ENCODE measurements around the gene CISD3.

Gene CISD3

DNA sequence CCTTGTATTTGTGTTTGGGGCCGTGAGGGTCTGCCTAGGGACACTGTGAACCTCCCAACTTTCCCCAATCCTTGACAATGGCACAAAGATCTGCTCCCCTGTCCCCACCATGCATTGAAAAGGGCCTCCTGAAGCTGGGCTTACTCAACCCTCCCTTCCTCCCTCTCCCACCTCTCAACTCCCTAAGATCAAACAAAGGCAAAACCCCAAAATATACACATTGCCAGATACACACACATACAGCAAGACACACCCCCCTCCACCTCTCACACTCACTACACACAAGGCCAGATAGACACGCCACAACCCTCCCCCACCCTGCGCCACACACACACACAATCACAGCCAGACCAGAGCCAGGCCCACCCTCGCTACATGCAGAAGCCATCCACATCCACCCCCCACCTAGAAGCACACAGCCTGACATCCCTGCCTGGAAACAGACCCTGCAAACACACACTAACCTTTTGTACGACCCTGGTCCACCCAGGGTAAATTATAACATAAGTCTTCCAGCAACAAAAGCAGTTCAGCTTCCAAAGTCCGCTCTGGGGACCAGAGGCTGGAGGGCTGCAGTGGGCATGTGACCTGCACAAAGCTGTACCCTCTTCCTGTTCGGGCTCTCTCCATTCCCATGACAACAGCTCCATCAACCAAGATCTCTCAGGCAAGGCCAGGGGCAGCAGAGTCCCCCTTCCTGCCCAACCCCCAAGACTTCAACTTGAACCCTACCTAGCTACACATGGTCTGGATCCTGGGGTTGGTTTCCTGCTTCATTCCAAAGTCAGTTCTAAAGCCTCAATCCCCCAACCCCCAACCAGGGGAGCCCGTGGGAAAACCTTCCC is 16.1 kb downstream of the CISD3 start:
- no peak for DNase-seq

DNA sequence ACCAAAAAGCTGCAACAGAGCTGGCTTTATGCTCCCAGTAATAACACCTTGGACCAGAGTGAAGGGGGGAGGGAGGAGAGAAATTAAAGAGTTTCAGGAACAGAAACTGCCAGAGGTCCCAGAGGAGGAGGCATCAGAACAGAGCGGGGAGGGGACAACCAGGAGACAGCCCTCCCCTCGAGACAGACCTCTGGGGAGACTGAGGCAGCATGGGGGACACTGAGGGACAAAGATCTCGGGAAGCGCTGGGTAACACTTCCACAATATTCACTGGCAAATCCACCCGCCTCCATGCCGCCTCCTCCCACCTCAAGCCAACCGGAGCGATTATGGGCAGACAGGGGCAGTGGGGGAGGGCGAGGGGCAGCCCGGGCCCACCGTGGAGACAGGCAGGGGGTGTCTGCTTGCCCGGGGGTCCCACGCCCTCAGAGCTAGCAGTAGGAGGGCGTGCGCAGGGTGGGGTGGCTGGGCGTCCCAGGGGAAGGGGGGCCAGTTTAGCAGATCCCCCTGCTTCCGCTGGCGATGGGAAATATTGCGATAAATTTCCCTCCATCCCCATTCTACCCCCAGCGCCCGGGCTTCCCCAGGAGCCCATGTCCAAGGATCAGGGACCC is 16.8 kb downstream of the CISD3 start:
- no peak for DNase-seq

DNA sequence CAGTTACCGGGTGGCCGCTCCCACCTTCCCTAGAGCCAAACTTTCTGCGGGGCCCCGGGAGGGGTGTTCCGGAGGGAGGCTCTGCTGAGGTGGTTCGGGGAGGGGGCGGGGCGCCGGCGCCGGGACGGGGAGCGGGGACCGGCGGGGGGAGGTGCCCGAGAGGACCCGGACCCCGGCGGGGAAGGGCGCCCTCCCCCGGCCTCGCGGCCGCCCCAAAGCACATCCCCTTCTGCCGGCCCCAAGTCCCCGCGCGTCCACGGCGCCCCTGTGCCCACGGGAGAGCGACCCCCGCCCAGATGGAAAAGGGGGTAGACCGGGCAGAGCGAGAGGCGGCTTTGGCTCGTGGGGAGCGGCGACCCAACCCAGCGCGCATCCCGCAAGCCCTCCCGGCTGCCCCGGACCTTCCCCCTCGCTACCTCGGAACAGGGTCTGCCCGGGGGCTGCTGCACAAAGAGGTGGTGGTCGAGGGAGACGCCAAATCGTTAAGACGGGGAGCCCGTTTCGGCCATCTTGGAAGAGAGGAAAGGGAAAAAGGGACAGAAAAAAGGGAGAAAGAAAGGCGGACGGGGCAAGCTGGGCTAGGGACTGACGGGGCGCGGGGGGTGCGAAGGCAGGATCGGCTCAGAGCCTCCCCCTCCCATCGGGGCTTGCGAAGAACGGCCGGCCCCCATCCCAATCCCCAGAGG is 17.5 kb downstream of the CISD3 start:
- DNase-seq = no peak

DNA sequence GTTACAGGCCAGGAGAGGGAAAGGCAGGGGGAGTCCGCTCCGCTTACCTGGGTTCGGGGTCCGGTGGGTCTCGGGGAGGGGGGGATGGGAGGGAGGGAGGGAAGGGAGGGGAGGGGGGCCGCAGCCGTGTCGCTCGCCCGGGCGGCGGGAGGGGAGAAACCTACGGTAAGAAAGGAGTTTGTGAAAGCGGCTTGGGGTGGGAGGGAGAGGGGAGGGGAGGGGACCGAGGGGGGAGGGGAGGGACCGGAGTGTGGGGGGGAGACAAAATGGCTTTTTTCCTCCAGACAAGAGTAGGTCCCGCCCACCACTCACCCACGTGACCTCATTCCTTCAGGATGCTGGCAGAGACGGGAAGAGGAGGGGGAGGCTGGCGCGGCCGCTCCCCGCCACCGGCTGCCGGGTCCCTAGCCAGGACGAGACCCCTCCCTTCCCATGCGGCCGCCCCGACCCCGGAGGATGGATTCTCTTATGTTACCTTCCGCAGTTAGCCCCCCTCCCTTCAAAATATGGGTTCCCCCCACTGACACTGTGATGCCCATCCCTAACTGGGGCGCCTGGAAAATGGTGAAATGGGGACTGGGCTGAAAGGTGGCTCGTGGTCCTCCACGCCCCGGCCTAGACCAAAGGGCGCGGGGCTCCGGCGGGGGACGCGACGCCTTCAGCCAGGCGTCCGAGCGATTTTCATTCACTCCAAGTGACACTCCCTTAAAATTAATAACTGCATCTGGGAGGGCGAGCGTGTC is 18.2 kb downstream of the CISD3 start, which contains the start of gene PCGF2:
PCGF2 (minus strand) TSS at position 188 of the 743 bp plus-strand sequence. CDS start 7,934 bp downstream, outside the sequence.
- DNase-seq = no peak

DNA sequence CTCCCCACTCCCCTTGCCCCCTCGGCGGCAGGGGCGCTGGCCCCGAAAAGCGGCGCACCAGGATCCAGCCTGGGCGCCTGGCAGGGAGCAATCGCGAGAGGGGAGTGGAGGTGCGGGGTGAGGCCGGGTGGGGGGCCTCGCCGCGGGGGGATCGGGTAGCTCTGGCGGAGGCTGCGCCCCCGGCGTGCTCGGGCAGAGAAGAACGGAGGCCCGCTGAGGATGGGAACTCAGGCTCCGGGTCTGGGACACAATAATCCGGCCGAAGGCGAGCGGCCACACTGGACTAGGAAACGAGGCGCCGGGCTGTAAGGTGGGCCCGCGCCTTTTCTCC is 18.7 kb downstream of the CISD3 start:
- DNase-seq = no peak

DNA sequence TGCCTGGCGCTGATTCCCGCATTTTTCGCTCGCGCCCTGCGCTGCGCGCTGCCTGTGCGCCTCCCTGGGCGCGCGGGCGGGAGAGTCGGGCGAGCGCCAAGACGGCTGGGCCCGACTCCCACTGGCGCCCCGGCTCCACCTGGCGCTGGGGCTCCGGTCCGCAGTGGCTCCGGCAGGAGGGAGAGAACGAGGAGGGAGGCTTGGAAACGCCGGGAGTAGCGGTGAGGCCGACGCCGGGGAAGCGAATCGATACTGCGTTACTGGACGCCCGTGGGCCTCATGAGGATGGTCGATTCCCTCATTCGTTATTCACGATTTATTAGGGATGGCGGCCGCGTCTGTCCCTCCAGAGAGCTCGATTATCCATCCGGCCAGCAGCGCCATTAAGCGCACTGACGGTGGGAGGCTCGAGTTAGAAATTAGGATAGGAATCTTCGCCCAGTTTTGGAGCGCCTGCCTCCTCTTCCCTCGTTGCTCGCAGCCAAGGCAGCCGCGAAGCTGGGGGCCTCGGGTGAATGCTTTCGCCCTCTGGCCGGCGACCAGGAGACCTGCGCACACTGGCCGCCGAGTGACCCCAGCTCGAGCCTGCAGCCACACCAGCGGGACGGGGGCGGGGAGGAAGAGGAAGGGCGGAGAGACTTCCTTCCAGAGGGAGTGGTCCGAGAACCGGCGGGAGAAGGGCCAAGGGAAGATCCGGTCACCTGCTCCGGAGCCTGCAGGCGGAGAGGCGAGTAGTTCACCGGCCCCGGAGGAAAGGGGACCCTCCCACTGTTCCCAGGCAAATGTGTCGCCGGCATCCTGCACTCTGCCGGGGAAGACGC is 19.3 kb downstream of the CISD3 start:
- peak; percentile 34 for DNase-seq

DNA sequence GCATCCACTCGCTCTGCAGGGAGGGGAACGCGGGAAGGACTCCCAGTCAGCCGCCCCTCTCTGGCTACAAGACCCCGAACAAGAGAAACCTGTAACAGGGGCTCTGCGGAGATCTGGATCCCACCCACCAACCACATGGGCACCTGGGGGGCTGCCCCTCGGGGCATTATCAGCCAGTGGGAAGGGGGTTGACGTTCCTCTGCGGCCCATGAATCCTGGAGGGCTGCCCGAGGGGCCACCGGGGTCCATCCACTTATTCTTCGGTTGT is 19.8 kb downstream of the CISD3 start:
- DNase-seq = no peak

DNA sequence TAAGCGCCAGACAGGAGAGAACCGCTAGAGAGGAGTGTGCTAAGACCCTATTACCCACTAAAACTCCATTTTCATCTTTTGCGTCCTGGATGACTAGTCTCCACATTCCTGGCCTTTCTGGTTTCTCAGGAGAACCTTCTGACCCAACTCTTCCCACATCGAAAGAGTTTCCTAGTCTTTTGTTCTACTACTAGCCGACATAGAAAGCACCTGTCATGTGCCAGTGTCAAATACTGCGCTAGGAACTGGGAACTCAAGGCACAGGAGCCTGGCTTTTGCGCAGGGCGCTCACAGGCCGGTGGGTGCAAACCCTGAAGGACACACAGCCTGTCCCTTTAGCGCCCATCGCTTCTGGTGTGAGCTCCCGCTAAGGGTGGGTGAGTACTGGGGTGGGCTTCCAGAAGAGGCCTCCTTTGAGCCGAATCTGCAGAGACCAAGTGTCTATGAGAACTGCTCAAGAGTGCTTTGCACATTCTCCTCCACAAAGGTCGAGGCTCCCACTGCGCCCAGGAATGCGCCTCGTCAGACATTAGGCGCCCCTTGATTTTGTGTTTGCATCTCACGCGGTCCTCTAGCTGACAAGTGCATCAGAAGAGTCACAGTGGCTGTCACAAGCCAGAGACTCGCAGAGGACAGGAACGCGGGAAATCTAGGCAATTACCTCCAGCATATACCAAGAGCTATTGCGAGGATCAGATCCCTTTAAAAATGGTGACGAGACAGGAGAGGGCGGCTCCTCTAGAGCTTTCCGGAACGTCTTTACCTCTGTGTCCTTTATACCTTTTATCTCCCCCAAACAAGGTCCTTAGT is 20.4 kb downstream of the CISD3 start:
- peak; percentile 30 for DNase-seq

DNA sequence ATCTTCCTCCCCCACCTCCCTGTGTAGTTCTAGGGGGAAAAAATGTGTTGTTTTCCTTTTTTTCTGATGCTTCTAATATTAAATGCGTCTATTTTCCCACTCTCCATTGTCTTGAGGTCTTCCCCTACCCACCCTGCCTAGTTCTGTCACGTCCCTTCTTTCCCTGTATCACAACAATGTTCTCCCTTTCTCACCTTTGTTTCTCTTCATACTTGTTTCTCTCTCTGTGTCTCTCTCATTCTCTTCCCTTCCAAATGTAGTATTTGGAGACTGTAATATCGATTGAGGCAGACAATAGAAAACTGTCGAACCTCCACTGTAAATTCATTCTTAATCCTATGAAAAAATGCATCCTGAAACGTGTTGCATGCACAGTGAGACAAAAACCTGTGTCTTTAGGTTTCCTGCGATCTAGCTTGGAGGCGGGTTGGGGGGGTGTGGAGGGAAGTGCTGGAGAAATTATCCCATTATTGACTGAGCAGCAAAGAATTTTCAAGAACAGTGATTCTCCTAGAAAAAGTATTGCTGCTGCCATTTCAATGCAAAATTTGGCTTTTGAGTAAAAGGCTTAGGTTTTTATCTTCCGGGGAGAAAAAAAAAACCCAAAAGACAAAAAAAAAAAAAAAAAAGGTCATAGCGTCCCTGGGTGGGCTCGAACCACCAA is 21.1 kb downstream of the CISD3 start:
- no peak for DNase-seq

DNA sequence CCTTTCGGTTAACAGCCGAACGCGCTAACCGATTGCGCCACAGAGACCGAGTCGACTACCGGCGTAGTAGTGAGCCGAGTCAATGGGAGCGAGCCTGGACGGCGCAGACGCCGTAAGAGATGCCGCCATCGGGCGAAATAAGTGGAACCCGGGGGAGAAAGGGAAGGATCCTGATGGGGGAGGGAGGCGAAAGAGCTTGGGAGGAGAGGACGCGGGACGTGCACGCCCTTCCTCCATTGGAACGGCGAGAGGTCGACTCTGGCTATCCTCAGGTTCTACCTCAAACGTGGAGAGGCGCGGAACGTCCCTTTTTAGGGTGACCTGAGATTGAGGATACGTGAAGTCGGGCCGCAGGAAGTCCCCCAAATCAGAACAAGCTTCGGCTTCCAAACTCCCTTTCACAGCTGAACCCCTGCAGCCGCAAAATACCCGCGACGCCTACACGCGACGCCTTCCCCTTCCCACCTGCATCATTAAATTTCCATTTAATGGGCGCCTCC is 21.7 kb downstream of the CISD3 start:
- DNase-seq = peak; percentile 84

DNA sequence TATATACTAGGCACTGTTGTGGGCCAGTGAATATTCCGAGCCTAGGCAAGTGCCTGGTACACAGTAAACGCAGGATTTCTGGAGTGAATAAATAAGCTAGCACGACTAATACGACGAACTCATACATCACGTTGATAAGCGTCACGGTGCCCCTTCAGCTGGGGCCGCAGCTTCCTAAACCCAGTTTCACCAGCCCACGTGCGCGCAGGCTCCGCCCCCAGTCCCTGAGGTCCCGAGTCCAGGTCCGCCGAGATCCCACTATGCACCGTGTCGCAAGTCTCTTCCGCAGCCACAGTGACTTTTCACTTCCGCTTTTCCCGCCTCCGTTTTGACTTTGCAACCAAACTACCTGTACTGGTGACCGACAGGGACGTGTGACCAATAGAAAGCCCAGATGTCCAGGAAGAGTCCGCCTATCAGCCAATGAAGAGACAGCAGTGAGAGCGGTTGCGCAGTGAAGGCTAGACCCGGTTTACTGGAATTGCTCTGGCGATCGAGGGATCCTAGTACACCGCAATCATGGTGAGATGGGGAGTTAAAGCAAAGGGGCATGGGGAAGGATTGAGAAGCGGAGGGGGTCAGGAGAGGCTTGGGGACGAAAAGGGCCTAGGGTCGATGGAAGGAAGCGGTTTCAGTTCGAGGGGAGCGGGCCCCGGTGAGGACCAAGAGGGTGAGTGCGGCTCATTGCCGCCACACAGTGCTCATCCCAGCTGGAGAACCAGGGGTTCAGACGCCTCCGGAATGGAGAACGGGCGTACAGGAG is 22.3 kb downstream of the CISD3 start, which contains the start of gene PSMB3:
PSMB3 (plus strand) TSS at position 434 of the 763 bp plus-strand sequence; CDS start at position 520, 86 bp downstream.
- DNase-seq = peak; percentile 100

DNA sequence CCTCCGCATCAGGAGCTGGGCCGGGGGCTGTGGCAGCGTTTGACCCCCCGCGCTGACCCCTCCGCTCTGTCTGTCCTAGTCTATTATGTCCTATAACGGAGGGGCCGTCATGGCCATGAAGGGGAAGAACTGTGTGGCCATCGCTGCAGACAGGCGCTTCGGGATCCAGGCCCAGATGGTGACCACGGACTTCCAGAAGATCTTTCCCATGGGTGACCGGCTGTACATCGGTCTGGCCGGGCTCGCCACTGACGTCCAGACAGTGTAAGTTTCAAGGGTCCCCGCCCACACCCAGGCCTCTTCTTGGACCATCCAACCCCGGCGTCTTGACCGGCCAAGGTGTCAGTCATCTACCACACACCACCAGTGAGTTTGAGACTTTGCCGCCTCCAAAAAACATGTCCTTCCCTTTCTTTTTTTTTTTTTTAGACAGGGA is 22.9 kb downstream of the CISD3 start:
- no peak for DNase-seq

DNA sequence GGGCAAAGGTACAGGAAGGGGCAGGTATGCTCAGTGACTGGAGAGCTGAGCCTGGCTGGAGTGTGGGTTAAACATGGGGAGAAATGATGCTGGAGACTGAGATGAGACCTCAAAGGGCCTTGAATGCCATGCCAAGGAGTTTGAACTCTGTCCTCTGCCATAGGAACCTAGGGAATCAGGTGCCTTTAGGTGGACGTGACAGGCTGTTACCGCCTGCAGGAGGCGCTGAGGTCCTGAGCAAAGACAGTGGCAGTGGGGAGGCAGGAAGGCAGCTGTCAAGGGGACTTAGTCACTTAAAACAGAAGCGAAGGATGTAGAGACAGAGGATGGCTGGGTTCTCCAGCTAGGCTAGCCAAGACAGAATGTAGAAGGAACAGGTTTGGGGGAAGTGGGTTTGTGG is 31.5 kb downstream of the CISD3 start:
- DNase-seq = peak; percentile 49

DNA sequence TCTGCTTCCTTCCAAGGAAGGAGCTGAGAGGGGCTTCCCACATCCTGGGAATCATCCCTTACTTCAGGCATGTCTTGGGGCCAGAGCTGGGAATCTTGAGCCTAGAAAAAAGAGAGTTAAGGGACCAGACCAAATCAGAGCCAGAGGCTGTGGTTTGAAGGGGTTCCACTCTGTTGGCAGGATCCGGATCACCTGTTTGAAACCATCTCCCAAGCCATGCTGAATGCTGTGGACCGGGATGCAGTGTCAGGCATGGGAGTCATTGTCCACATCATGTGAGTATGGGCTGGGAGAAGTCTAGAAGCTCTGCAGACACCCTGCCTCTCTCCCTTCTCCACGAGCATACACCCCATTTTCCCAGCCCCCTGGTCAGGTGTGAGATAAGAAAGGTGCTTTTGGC is 32.1 kb downstream of the CISD3 start:
- no peak for DNase-seq

DNA sequence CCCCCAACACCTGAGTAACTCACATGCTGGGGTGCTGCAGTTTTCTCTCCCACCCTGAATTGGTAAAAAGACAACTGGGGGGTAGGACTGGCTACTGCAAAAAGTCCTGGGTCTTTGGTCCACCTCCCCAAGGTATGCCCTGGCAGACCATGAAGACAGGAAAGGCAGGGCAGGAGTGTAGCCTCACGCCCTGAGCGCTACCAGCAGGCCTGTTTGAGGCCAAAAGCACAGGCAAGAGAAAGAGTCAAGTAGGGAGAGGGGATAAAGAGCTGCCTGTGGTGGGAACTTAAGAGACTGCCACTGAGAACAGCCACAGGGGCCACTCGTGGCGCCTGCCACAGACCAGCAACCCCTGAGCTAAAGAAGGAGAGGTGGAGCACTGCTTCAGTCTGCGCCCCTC is 36.2 kb downstream of the CISD3 start:
- DNase-seq = no peak

DNA sequence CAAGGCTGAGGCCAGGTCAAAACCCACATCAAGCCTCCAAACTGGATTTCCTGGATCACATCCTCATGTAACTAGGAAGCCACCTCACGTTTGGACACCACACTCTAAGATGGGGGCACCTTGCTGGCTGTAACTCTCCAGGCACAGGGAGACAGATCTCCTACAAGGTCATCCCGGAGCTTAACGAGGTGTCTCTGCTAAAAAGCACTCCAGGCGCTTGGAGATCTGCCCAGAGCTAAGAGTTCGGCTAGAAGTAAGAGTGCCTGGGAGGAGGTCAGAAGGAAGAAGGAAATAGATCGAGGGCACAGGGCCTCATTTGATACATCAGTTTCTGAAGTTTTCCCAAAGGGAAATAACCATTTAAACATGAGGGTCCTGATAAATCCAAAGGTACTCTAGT is 38.3 kb downstream of the CISD3 start:
- no peak for DNase-seq

DNA sequence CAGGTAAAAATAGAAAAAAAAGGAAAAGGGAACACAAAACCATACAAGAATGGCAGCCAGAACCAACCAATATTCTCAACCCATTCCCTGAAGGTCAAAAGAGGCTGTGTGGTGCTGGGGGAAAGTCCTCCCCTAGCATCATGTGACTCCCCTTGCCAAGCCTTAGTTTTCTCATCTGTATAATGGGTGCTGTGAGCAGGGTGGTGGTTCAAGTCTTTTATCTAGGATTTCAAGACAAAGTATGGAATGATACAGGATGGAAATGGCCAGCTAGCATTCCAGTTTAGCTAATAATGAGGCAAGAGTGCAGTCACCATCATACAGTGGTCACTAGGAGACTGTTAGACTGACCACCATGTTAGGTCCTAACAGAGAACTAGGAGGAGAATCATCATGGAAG is 43.1 kb downstream of the CISD3 start:
- DNase-seq = no peak

DNA sequence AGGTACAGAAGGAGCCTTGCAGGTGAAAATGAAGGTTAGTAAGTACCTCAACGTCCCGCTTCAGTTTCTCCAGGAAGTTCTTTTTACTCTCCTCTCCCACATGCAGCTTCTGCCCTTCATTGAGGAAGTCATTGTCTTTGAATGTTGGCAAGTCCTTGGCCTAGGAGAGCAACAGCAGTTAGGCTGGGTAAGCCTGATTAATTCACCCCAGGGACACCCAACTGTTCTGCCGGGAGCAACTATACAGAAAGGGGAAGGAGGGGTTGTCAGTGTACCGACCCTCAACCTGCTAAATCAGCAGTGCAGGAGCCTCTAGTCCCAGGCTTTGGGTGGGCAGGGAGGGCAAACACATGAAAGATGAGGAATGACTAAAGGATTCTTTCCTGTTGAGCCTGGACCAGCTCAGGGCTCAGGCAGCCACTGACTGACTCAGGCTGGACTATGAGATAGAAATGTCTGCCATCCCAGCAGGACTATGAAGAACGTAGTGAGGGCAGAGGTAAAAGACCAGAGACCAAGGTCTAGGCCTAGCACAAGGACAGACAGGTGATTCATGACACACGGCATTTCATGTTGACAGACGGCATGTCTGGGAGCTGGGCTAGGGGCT is 47.6 kb downstream of the CISD3 start:
- DNase-seq = no peak

DNA sequence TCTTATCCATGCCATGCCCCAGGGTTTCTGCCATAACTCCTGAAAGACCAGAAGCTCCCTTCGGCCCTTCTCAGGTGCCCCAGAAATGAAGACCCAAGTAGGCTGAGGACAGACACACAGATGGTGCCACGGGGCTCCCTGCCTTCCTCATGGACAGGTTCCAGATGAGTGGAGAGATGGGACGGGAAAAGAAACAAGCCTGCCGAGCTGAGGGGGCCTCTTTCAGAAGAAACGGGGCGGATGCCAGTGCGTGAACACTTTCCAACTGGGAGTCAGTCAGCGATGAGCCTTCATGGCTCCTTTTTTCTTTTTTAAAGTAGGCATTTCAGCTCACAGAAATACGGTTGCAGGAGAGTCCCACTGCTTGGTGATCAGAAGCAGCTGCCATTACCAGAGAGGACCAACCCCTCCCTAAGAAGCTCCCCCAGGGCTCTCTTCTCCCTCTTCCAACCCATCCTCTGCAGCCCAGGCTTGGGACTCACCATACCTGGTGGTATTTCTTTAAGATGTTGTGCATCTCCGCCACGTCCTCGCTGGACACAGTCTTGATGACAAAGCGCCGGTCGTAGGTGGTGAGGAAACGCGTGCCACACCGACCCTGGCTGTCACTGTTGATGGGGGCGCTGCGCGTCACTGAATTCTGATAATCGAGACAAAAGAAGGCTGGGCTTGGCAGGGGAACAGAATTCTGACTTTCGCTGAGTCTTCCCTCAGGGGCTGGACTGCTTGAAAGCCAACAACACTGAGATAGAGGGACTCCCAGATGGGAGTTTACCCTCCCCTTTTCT is 50.0 kb downstream of the CISD3 start:
- no peak for DNase-seq

All from activated CD4-positive, alpha-beta T cell treated with anti-CD3 and anti-CD28 coated beads, Interleukin-10, Interleukin-2, amounts not matched to agents 100 ng/mL and 50 ng/mL, durations not matched to agents 16 hours and 8 hours (primary cell).